ENCODE results near the gene TMPRSS2.

DNA sequence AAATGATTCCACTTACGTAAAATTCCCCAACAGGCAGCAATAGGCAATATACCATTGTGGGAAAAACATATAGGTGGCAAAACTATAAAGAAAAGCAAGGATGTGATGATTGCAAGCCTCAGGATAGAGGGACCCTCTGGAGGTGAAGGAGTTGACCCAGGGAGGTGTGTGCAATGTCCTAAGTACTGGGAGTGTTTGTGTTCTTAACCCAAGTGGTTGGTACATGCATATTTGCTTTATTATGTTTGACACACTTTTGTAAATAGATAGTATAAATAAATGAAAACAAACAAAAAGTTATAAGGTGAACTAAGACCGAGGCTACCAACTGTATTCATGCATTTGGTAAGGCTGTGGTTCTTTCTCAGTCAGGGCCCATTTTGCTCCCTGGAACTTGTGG, 74.4 kb downstream of the TMPRSS2 start:
- TF ChIP-seq EZH2 (IDR thresholded peaks at IDR 0.05; ENCODE audit: insufficient read depth, low read length) (no peak), CTCF (IDR thresholded peaks at IDR 0.05; ENCODE audit: insufficient read depth, low read depth, low read length) (no peak)
